Activated CD8-positive, alpha-beta memory T cell treated with anti-CD3 and anti-CD28 coated beads for 48 hours (primary cell): Measurements from ENCODE around the gene SMIM7.

Experiments used
- DNase-seq, 3 experiments: peaks; one replicate each; pipeline ENCODE4 v3.0.0-alpha.2; 2020; ENCODE audit warnings: low read depth in 2 of 3, low spot score in 2 of 3

The SMIM7 gene

GRCh38 chr19:16598848-16599247, 61.1 kb downstream of the SMIM7 start:
- no peak for DNase-seq

GRCh38 chr19:16596399-16596798, 63.5 kb downstream of the SMIM7 start:
- no peak for DNase-seq
